ENCODE measurements around the gene NPC2.

NPC2 gene

DNA sequence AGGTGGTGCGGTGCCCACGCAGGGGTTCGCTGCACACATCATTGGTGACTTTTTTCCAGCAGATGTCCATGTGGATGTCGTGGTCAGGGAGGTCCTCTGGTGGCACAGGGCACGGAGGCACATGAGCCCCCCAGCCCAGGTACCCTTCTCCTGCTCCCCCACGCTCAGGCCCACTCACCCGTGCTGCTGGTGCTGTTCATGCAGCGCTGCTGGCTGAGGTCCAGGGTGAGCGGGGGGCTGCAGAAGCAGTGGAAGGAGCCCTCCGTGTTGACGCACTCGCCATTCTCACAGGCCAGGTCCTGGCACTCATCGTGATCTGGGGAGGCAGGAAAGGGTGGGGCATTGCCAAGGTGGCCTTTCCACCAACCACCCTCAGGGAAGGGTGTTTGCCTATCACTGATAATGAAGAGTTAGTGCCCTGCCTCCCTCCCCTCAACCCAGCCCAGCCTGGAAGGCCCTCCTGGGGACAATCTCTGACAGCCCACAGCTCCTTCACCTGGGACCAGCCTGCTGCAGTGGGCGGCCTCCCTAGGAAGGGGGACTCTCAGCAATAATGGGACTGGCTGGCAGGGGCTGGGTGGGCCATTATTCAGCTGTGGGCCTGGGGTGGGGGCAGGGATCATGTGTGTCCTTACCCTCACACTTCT is 10.3 kb upstream of the NPC2 start:
- DNase-seq (ENCODE audit: low read depth in 2 of 2), result no peak

DNA sequence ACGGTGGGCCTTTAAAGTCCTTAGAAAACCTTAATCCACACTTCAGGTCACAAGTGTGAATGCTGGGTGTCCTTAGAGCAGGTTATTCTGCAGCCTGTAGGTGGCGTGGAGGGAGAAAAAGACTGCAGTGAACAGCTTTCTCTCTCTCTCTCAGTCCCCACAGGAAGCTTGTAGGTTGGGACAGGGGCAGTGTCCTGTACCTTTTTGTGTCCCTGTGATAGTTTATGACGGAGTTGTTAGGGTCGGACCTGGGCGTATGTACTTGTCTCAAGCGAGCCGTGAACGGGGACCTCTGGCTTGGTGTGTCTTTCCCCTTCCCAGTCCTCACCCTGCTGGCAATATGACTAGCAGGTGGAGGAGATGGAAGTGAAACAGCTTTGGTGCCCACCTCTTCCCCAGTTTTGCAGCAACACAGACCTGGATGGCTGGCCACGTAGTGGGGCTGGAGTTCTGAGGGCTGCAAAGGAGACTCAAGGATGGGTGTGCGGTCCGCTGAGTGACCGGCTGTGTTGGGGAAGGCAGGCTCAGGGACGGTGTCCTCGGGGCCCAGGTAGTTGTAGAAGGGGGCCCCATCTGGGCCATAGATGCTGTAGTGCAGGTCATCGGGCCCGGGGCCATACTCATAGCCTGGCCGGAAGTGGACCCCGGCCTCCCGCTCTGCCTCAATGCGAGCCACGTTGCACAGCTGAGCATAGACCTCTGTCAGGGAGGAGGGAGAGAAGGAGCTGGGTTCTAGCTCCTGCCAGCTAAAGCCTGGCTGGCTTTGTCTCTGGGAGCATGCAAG is 9.3 kb upstream of the NPC2 start:
- DNase-seq (ENCODE audit: low read depth in 2 of 2), result no peak

DNA sequence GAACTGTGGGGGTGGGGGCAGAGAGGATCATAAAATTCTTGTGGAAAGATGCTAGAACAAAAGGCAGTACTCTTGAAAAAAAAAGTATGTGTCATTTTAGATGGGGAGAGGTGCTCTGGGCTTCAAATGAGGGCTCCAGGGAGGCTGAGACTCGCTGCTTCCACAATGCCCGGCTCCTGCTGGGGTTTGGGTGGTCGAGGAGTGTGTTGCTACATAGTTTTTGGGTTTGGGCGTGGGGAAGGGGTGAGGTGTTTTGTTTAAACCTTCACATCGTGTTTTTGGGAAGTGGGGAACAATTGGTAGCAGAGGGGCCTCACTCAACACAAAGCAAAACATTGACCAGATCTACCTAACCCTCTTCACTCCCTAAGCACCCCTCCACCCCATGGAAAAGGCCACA is 8.6 kb upstream of the NPC2 start:
- no peak for DNase-seq (ENCODE audit: low read depth in 2 of 2)

DNA sequence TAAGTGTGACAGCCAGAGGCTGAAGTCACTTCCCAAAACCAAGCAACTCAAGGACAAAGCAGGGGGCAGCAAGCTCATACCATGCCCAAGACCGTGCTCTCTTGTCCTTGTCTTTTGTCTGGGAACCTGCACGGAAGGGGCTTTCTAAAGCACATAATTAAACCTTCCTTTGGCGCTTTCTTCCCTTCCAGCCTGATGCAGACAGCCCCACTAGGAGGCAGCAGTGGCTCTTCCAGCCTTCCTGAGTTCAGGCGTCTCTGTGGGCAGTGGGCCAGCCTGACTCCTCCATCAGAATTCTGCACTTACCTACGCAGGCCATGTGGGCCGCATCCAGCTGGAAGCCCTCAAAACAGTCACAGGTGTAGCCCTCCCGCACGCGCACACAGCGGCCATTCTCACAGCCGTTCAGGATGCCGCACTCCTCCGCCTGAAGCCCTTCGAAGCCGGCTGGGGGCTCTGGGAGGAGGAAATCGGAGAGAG is 8.1 kb upstream of the NPC2 start:
- no peak for DNase-seq (ENCODE audit: low read depth in 2 of 2)

DNA sequence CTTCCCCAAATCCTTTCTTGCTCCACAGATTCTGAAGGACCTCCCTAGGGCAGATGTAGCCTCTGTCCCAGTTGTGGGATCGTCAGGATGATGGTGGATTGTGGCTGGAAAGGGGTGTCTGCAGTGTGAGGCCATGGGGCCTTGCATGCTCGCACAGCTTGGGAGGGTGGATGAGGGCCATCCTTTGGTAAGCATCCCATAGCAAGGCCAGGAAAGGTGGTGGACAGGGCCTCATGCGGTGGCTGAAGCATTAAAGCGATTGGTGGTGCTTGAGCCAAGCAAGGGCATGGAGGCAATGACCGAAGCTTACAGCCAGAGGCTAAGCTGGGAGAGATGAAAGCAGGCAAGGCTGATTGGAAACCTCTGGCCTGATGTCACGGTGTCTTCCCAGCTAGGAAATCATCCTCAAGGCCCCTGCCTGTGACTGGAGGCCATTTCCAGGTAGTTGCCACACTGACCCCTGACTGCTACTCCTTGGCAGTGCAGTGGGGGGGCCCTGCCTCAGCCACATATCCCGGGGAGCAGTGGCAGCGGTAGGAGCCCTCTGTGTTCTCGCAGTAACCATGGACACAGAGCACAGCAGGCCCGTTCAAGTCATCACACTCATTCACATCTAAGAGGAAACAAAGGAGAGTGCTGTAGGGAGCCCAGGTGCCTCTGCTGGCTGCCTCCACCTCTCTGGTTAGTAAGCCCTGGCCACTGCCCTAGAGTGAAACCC is 7.5 kb upstream of the NPC2 start:
- no peak for DNase-seq (ENCODE audit: low read depth in 2 of 2)

DNA sequence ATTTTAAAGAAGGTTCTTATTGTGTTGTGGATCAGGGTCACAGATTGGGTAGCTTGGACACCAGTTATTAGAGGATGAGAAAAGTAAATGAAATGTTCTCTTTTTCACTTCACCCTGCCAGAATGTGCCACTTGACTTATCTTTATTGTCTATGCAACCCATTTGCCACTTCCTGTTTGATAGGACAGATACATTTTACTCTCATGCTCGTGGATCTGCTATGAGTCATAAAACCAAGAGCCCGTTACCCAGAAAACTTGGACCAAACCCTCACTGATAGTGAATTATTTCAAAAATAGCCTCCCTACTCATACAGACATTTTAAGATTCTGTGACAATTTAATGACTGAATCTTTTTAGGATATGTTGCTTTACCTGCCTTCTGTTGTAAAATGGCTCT is 2.3 kb upstream of the NPC2 start:
- no peak for DNase-seq (ENCODE audit: low read depth in 2 of 2)

DNA sequence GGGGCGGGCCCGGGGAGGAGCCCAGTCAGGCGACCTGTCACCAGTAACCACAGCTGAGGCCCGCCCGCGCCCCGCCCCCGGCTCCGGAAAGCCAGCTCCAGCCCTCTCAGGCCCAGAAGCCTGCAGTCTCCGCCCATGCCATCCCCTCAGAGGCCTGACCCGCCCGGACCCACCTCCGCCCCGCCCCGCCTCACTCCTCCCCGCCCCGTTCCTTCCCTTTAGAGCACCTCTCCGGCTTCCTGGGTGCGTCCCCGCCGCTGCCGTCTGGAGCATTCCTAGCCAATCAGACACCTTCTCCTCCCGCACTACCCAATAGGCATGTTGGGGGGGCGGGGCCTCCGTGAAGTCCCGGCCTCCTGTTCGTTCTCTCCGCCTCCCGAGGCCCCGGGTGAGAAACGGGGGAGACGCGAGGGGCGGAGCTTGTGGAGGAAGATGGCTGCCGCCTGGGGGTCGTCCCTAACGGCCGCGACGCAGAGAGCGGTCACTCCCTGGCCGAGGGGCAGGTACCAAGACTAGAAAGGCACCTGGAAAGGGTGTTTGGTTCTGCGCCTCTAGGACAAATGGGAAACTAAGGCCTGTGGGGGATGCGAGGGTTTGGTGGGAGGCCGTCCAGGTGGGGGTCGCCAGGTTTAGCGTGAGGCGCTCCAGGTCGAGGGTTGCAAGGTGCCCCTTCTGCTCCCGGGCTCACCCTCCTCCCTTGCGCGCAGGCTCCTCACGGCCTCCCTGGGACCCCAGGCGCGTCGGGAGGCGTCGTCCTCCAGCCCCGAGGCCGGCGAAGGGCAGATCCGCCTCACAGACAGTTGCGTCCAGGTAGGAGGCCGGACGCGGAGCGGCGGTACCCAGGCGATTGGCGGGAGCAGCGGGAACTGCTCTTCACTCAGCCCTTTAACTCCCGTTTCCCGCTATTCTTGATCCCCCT is 497 bp upstream of the NPC2 start, which contains the start of gene ISCA2:
TSS of gene ISCA2 (plus strand) at position 423 of the 919 bp plus-strand sequence. CDS start at position 433, 10 bp downstream.
- peak; percentile 97 to 99 for DNase-seq (ENCODE audit: low read depth in 2 of 2)

DNA sequence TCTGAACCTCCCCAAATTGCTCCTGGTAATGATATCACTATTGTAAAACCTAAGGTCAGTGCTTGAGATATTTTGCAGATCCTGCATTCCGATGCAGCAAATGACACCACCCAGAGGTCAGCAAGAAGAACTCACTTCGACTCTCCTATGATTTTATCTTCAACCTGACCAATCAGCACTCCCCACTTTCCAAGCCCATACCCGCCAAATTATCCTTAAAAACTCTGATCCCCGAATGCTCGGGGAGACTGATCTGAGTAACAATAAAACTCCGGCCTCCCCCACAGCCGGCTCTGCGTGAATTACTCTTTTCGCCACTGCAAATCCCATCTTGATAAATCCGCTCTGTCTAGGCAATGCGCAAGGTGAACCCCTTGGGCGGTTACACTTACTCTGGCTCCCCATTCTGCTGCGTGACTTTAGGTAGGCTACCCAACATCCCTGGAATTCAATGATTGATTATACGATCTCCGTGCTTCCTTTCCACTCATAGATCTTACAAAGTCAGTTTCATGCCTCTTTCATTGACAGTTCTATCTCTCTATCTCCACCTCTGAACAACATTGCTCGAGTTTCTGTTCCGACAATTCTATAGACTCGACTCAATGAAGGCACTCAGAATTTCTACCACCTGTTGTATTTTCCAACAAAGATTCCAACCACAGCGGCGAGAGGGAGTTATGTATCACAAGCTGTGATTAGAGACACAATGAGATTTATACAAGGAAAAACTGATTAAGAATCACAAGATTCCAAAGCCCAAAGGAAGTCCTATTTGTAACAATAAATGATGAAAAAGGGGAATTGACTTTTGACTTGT is 939 bp downstream of the NPC2 start:
- DNase-seq (ENCODE audit: low read depth in 2 of 2), result no peak

DNA sequence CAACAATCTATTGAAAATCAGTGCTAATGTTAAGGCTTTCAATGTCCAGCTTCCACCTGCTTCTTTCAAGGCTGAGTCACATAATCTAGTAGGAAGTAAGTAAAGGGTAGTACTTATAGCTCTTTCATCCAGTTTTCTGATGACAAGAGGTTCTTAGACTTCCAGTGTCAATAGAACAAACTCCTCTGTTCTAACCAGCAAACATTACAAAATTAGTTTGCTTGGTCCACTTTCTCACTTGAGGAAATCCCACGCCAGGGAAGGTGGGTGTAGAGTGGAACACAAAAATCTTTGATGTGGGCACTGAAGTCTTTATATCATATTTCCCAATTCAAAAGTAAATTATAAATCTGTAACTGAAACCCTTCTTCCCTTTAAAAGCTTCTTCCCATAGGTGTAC is 2.6 kb downstream of the NPC2 start:
- no peak for DNase-seq (ENCODE audit: low read depth in 2 of 2)

DNA sequence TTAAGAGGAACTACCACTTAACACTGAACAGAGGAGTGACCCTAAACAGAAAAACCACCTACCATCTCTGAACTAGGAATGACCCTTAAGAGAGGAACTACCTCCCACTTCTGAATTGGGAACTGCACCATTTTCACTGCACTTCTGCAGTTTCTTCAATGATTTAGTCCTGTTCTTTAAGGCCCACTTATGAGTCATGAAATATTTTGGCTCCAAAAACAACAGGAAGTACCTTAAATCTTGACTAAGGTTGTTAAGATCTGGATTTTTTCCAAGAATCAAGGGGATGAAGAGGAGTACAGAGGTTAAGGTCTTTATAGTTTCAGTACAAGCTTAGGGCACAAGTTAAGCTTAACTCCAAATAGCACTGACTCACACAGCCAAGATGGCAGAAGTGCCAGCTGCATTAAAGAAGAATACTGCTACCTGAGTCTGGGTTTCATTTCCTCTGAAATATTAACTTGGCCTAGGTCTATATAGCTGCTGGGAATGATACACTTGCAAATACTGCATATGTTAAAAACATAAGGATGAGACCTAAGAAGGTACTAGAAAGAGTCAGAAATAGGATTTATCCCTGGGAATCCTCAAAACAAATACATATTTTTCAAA is 4.2 kb downstream of the NPC2 start:
- DNase-seq (ENCODE audit: low read depth in 2 of 2), result no peak

GRCh38 chr14:74486164-74486563 is 6.9 kb downstream of the NPC2 start:
- DNase-seq (ENCODE audit: low read depth in 2 of 2), result no peak

- DNase-seq (ENCODE audit: low read depth in 2 of 2), result no peak
These were observed 9.8 kb downstream of the NPC2 start for GRCh38 chr14:74483321-74483720.

GRCh38 chr14:74482571-74482970 is 10.5 kb downstream of the NPC2 start:
- DNase-seq (ENCODE audit: low read depth in 2 of 2), result no peak

- no peak for DNase-seq (ENCODE audit: low read depth in 2 of 2)
These were observed 13.1 kb downstream of the NPC2 start for GRCh38 chr14:74480046-74480445.

GRCh38 chr14:74478996-74479635 is 14.0 kb downstream of the NPC2 start:
- DNase-seq (ENCODE audit: low read depth in 2 of 2), result no peak

GRCh38 chr14:74476607-74477006 is 16.5 kb downstream of the NPC2 start:
- DNase-seq (ENCODE audit: low read depth in 2 of 2), result no peak

DNA sequence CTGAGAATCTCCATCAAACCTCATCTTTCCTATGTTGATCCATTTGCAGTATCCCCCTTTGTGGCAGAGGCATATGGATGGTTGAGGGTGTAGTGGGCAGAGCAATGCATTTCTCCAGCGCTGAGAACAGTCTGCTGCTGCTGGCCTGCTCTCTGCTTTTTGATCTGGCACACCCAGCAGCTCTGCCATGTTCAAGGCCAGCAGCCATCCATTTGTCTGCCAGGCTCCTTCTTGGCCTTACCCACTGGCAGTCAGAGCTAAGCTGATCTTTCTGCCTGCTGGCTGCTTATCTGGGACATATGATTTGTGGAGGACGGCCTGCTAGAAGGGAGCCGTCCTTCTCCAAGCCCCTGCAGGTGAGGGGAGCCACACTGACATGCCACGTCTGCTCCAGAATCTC is 17.0 kb downstream of the NPC2 start:
- no peak for DNase-seq (ENCODE audit: low read depth in 2 of 2)

DNA sequence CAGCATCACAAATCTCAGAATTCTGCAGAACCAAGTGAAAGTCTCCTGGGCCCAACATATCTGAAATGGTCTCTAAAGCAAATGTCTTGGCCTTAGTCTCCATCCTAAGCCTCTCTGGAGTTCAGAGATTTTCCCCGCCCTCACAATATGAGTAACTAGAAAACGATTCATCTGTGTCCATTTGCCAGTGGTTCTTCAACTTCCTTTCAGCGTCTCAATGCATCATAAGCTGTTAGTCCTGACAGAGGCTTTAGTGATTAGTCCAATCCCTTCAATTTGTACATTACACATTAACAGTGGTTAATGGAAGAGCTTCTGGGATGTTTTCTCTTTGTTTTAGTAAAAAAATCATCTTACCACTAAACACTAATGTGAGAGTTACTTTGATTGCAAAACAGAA is 17.4 kb downstream of the NPC2 start:
- DNase-seq (ENCODE audit: low read depth in 2 of 2), result no peak

DNA sequence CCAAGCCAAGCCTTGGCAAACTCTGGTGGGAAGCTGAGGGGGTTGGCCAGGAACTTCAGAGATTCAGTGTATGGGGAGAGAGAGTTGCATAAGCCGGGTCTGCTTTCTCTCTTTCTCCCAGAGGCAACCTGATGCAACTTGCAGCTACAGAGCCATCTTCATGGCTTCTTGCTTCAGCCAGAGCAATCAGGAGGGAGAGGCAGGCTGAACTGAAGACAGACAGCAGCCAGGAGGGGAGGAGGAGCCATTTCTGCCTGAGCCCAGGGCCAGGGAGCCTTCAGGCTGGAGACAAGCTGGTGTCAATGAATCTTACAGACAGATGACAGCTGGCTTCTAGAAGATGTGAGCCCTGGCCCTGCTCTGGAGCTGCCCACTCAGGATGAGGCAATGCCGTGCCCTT is 18.7 kb downstream of the NPC2 start:
- DNase-seq (ENCODE audit: low read depth in 2 of 2), result no peak

- DNase-seq (ENCODE audit: low read depth in 2 of 2), result no peak
These were observed 20.5 kb downstream of the NPC2 start for GRCh38 chr14:74472601-74473000.
